WI38 (cell line): ENCODE results near the gene ZNF462.

Experiments used
- H3K4me3 ChIP-seq: 2 replicates; pipeline ENCODE4 v1.5.1; 2011; ENCODE audit warnings: low read depth, mild to moderate bottlenecking, control low read depth, low read length
- CTCF ChIP-seq: IDR thresholded peaks from 2 replicates; pipeline ENCODE4 v1.5.1; 2012; ENCODE audit warnings: low read depth, mild to moderate bottlenecking, control low read depth, low read length

Gene ZNF462

GRCh38 chr9:106918825-106919509 lies 56.0 kb downstream of the ZNF462 start:
- H3K4me3 ChIP-seq = no peak overlapping the region
- TF ChIP-seq CTCF = no peak

GRCh38 chr9:106920091-106920490 lies 57.1 kb downstream of the ZNF462 start:
- H3K4me3 ChIP-seq = no peak overlapping the region

GRCh38 chr9:106920701-106921283 lies 57.8 kb downstream of the ZNF462 start:
- peak overlapping the region; percentile 38 for H3K4me3 ChIP-seq

More at GRCh38 chr9:106920091-106920490, 57.1 kb downstream of the ZNF462 start:
- no peak for TF ChIP-seq CTCF

GRCh38 chr9:106921341-106921899 lies 58.5 kb downstream of the ZNF462 start:
- no peak for TF ChIP-seq CTCF
- peak overlapping the region; percentile 38 for H3K4me3 ChIP-seq

More at GRCh38 chr9:106920701-106921283, 57.8 kb downstream of the ZNF462 start:
- no peak for TF ChIP-seq CTCF

GRCh38 chr9:106922026-106922425 lies 59.1 kb downstream of the ZNF462 start:
- H3K4me3 ChIP-seq = no peak overlapping the region
- TF ChIP-seq CTCF = no peak

- no peak overlapping the region for H3K4me3 ChIP-seq
- TF ChIP-seq CTCF = no peak
These were observed 62.4 kb downstream of the ZNF462 start for GRCh38 chr9:106925392-106925791.

- no peak for TF ChIP-seq CTCF
- no peak overlapping the region for H3K4me3 ChIP-seq
These were observed 65.0 kb downstream of the ZNF462 start for GRCh38 chr9:106927916-106928315.
